Measurements from ENCODE around the gene ERC1. TPM values are rescaled to one million over a fixed set of nuclear protein-coding genes. Genes with fewer than 3 reads are reported as not detected.

The ERC1 gene
- total RNA-seq, 4 donors from 2014 or later: 58.0 to 83.2 (median 73.5) TPM

DNA sequence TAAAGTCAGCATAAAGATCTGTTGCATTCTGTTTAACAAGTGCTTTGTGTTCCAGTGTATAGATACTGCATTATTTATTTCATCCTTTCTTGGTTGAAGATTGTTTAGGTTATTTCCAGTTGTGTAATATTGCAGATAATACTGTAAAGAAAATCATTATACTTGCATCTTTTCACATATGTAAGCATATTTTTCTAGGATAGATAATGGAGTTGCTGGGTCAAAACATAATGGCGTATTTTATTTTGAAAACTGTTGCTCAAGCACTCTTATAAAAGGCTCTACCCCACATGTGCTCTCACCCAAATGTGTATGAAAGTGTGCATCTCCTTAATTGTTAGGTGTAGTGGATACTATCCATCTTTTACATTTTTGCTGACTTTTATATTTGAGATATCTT lies 329.0 kb downstream of the ERC1 start:
- DNase-seq (ENCODE audit: low spot score in 2 of 2): no peak
- H3K9me3 ChIP-seq: peaks cover 0 to 3% (median 0%) of the 10 kb centered on the region in 4 donors
- 88 to 90% methylated on average over 1 of the region's 1 CpG for WGBS, 2 donors
- peaks cover 0 to 5% (median 0%) of the 10 kb centered on the region in 3 donors for H3K36me3 ChIP-seq
- H3K27me3 ChIP-seq: no peaks in the 10 kb centered on the region
- H3K27ac ChIP-seq: no peak overlapping the region
- H3K4me1 ChIP-seq: peaks cover 0 to 26% (median 17%) of the 10 kb centered on the region in 4 donors
- no peak for TF ChIP-seq POLR2A (IDR thresholded peaks at IDR 0.05)
- TF ChIP-seq EP300 (IDR thresholded peaks at IDR 0.05): no peak
- TF ChIP-seq, protein P1, sequence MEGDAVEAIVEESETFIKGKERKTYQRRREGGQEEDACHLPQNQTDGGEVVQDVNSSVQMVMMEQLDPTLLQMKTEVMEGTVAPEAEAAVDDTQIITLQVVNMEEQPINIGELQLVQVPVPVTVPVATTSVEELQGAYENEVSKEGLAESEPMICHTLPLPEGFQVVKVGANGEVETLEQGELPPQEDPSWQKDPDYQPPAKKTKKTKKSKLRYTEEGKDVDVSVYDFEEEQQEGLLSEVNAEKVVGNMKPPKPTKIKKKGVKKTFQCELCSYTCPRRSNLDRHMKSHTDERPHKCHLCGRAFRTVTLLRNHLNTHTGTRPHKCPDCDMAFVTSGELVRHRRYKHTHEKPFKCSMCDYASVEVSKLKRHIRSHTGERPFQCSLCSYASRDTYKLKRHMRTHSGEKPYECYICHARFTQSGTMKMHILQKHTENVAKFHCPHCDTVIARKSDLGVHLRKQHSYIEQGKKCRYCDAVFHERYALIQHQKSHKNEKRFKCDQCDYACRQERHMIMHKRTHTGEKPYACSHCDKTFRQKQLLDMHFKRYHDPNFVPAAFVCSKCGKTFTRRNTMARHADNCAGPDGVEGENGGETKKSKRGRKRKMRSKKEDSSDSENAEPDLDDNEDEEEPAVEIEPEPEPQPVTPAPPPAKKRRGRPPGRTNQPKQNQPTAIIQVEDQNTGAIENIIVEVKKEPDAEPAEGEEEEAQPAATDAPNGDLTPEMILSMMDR (IDR thresholded peaks at IDR 0.05): no peak
- H3K4me3 ChIP-seq: no peak overlapping the region

DNA sequence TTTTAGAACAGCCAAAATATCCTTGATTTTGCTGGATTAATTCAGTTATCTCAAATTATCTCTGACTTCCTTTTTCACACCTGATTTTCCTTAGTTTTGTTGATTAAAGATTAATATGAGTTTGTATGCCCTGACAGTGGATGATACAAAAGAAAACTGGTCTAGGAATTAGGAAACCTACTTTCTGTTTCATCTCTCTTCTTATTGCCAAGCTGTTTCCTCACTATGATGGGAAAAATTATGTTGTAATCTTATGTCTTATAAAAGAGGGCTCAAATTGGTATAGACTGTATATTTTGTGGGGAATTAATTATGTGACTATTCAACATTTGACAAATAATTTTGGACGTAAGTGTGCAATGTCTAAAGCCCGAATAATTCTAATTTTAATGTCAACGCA lies 331.8 kb downstream of the ERC1 start:
- Histone ChIP-seq H3K4me1 (peaks cover 0 to 32% (median 15%) of the 10 kb centered on the region in 4 donors), H3K9me3 (no peaks in the 10 kb centered on the region), H3K27ac (no peak overlapping the region), H3K4me3 (no peak overlapping the region), H3K27me3 (no peaks in the 10 kb centered on the region), H3K36me3 (no peaks in the 10 kb centered on the region)
- DNase-seq (ENCODE audit: low spot score in 2 of 2): no peak
- 94 to 96% methylated on average over 3 of the region's 3 CpGs for WGBS, 2 donors
- TF ChIP-seq EP300 (IDR thresholded peaks at IDR 0.05): no peak
- TF ChIP-seq, protein P1 (IDR thresholded peaks at IDR 0.05): no peak
- TF ChIP-seq POLR2A (IDR thresholded peaks at IDR 0.05): no peak

GRCh38 chr12:1324099-1324498 lies 333.1 kb downstream of the ERC1 start:
- H3K27me3 ChIP-seq: no peaks in the 10 kb centered on the region
- H3K4me1 ChIP-seq: peaks cover 0 to 19% (median 5%) of the 10 kb centered on the region in 4 donors
- WGBS, 2 donors: 93 to 98% methylated on average over 4 of the region's 4 CpGs
- peaks cover 0 to 5% (median 0%) of the 10 kb centered on the region in 3 donors for H3K36me3 ChIP-seq
- no peak overlapping the region for H3K4me3 ChIP-seq
- TF ChIP-seq, protein P1 (IDR thresholded peaks at IDR 0.05): no peak
- TF ChIP-seq POLR2A (IDR thresholded peaks at IDR 0.05) (no peak), EP300 (IDR thresholded peaks at IDR 0.05) (no peak)
- no peak for DNase-seq (ENCODE audit: low spot score in 2 of 2)
- no peaks in the 10 kb centered on the region for H3K9me3 ChIP-seq
- H3K27ac ChIP-seq: no peak overlapping the region

GRCh38 chr12:1324910-1325309 lies 333.9 kb downstream of the ERC1 start:
- no peaks in the 10 kb centered on the region for H3K27me3 ChIP-seq
- H3K36me3 ChIP-seq: peaks cover 0 to 5% (median 0%) of the 10 kb centered on the region in 3 donors
- H3K9me3 ChIP-seq: no peaks in the 10 kb centered on the region
- 51 to 57% methylated on average over 5 of the region's 5 CpGs for WGBS, 2 donors
- TF ChIP-seq EP300 (IDR thresholded peaks at IDR 0.05) (no peak), POLR2A (IDR thresholded peaks at IDR 0.05) (no peak)
- TF ChIP-seq, protein P1 (IDR thresholded peaks at IDR 0.05): no peak
- no peak for DNase-seq (ENCODE audit: low spot score in 2 of 2)
- H3K4me3 ChIP-seq: no peak overlapping the region
- H3K27ac ChIP-seq: peak overlapping the region in 1 of 4 donors; percentile 50
- H3K4me1 ChIP-seq: peaks cover 0 to 13% (median under 1%) of the 10 kb centered on the region in 4 donors

GRCh38 chr12:1325666-1326065 lies 334.6 kb downstream of the ERC1 start:
- H3K4me3 ChIP-seq: no peak overlapping the region
- peak overlapping the region in 1 of 4 donors; percentile 50 for H3K27ac ChIP-seq
- H3K27me3 ChIP-seq: no peaks in the 10 kb centered on the region
- no peak for DNase-seq (ENCODE audit: low spot score in 2 of 2)
- WGBS, 2 donors: 56 to 63% methylated on average over 1 of the region's 1 CpG
- no peaks in the 10 kb centered on the region for H3K9me3 ChIP-seq
- peaks cover 0 to 13% (median 0%) of the 10 kb centered on the region in 4 donors for H3K4me1 ChIP-seq
- peaks cover 0 to 5% (median 0%) of the 10 kb centered on the region in 3 donors for H3K36me3 ChIP-seq
- TF ChIP-seq EP300 (IDR thresholded peaks at IDR 0.05) (no peak), POLR2A (IDR thresholded peaks at IDR 0.05) (no peak)
- TF ChIP-seq, protein P1 (IDR thresholded peaks at IDR 0.05): no peak

All from tibial nerve (tissue), 4 donors.